ENCODE measurements around the gene GABRB2.

Gene GABRB2

DNA sequence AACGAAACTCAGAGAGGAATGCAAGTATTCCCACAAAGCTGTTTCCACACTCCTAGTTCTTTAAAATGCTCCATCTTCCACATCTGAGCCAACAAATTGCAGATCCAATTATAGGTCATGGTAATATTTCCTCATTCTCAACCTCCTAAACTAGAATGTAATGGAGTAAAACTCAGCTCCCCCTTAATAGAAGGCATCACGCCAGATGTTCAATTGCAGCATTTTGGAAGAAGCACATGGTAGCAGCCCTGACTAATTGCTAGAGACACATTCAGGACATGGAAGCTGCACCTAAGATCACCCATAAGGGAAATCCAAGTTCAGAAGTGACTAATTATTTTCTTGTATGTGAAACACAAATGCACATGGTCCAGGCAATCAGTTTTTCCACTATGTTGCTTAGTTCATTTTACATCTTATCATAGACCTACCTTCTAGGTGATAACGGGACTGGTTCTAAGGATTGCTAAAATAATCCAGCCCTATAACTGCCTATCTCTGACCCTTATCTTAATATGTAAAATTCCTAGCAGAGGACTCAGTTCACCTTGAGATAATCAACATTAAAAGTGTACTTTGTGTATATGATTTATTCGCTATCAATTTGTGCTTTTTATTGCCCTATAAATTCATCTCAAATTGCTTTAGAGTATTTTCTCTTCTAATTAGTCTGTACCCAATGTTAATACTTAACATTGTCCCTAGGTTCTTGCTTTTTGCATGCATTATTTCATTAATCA lies 75.1 kb downstream of the GABRB2 start:
- Histone ChIP-seq H3K4me2 (ENCODE audit: low read length) (no peak overlapping the region), H3K79me2 (ENCODE audit: control insufficient read depth, insufficient read depth, low read length) (no peaks in the 10 kb centered on the region), H3K4me3 (ENCODE audit: low read length) (no peak overlapping the region), H2BK120ac (ENCODE audit: low read depth, low read length) (no peak overlapping the region), H3K9ac (ENCODE audit: low read length) (no peak overlapping the region), H3K23ac (ENCODE audit: low read length) (no peak overlapping the region), H2AK5ac (ENCODE audit: low read length) (no peak overlapping the region), H4K5ac (ENCODE audit: low read length) (no peak overlapping the region), H3K27ac (ENCODE audit: low read depth, low read length) (no peak overlapping the region), H3K18ac (ENCODE audit: low read length) (no peak overlapping the region), H3K36me3 (ENCODE audit: control insufficient read depth, insufficient read depth, low read length) (no peaks in the 10 kb centered on the region), H3K79me1 (ENCODE audit: low read length) (no peaks in the 10 kb centered on the region), H3K56ac (ENCODE audit: low read length) (no peak overlapping the region), H3K4ac (ENCODE audit: low read depth, low read length) (no peak overlapping the region), H2BK15ac (replicated peaks; ENCODE audit: low read depth) (no peak overlapping the region), H3K4me1 (ENCODE audit: control insufficient read depth, low read depth, low read length) (no peaks in the 10 kb centered on the region), H3K27me3 (ENCODE audit: insufficient read depth, low read length, poor library complexity) (no peaks in the 10 kb centered on the region), H2BK5ac (ENCODE audit: low read length) (no peak overlapping the region), H4K8ac (ENCODE audit: low read depth, low read length) (peak overlapping the region; percentile 56)
- no peak for DNase-seq
- no CpG with 5 or more reads among the region's 4 CpGs for WGBS (ENCODE audit: extremely low coverage, insufficient coverage, low lambda C conversion rate)

- Histone ChIP-seq H2AK5ac (ENCODE audit: low read length) (no peak overlapping the region), H2BK15ac (replicated peaks; ENCODE audit: low read depth) (no peak overlapping the region), H3K4me1 (ENCODE audit: control insufficient read depth, low read depth, low read length) (no peaks in the 10 kb centered on the region), H3K23ac (ENCODE audit: low read length) (no peak overlapping the region), H3K18ac (ENCODE audit: low read length) (no peak overlapping the region), H3K4ac (ENCODE audit: low read depth, low read length) (no peak overlapping the region), H3K4me3 (ENCODE audit: low read length) (no peak overlapping the region), H3K4me2 (ENCODE audit: low read length) (no peak overlapping the region), H3K36me3 (ENCODE audit: control insufficient read depth, insufficient read depth, low read length) (no peaks in the 10 kb centered on the region), H3K79me1 (ENCODE audit: low read length) (no peaks in the 10 kb centered on the region), H2BK120ac (ENCODE audit: low read depth, low read length) (no peak overlapping the region), H4K8ac (ENCODE audit: low read depth, low read length) (no peak overlapping the region), H3K56ac (ENCODE audit: low read length) (no peak overlapping the region), H3K9ac (ENCODE audit: low read length) (no peak overlapping the region), H3K27ac (ENCODE audit: low read depth, low read length) (no peak overlapping the region), H4K5ac (ENCODE audit: low read length) (no peak overlapping the region), H3K27me3 (ENCODE audit: insufficient read depth, low read length, poor library complexity) (no peaks in the 10 kb centered on the region), H2BK5ac (ENCODE audit: low read length) (no peak overlapping the region), H3K79me2 (ENCODE audit: control insufficient read depth, insufficient read depth, low read length) (no peaks in the 10 kb centered on the region)
- no peak for DNase-seq
- WGBS (ENCODE audit: extremely low coverage, insufficient coverage, low lambda C conversion rate), result no CpG with 5 or more reads among the region's 1 CpG
Observed at GRCh38 chr5:161467703-161468102, 78.8 kb downstream of the GABRB2 start.

- Histone ChIP-seq H3K56ac (ENCODE audit: low read length) (no peak overlapping the region), H3K79me1 (ENCODE audit: low read length) (no peaks in the 10 kb centered on the region), H3K4me2 (ENCODE audit: low read length) (no peak overlapping the region), H3K4me1 (ENCODE audit: control insufficient read depth, low read depth, low read length) (no peaks in the 10 kb centered on the region), H3K27me3 (ENCODE audit: insufficient read depth, low read length, poor library complexity) (no peaks in the 10 kb centered on the region), H3K4ac (ENCODE audit: low read depth, low read length) (no peak overlapping the region), H3K18ac (ENCODE audit: low read length) (no peak overlapping the region), H2AK5ac (ENCODE audit: low read length) (no peak overlapping the region), H3K4me3 (ENCODE audit: low read length) (no peak overlapping the region), H3K36me3 (ENCODE audit: control insufficient read depth, insufficient read depth, low read length) (no peaks in the 10 kb centered on the region), H4K5ac (ENCODE audit: low read length) (no peak overlapping the region), H2BK5ac (ENCODE audit: low read length) (no peak overlapping the region), H3K79me2 (ENCODE audit: control insufficient read depth, insufficient read depth, low read length) (no peaks in the 10 kb centered on the region), H3K27ac (ENCODE audit: low read depth, low read length) (no peak overlapping the region), H2BK15ac (replicated peaks; ENCODE audit: low read depth) (no peak overlapping the region), H4K8ac (ENCODE audit: low read depth, low read length) (no peak overlapping the region), H3K23ac (ENCODE audit: low read length) (no peak overlapping the region), H3K9ac (ENCODE audit: low read length) (no peak overlapping the region), H2BK120ac (ENCODE audit: low read depth, low read length) (peak overlapping the region; percentile 28)
- no CpG with 5 or more reads among the region's 1 CpG for WGBS (ENCODE audit: extremely low coverage, insufficient coverage, low lambda C conversion rate)
- DNase-seq, result no peak
Observed at GRCh38 chr5:161460741-161461140, 85.8 kb downstream of the GABRB2 start.

GRCh38 chr5:161446655-161447054 lies 99.9 kb downstream of the GABRB2 start:
- Histone ChIP-seq H3K27me3 (ENCODE audit: insufficient read depth, low read length, poor library complexity) (no peaks in the 10 kb centered on the region), H3K4me1 (ENCODE audit: control insufficient read depth, low read depth, low read length) (no peaks in the 10 kb centered on the region), H2AK5ac (ENCODE audit: low read length) (no peak overlapping the region), H3K79me2 (ENCODE audit: control insufficient read depth, insufficient read depth, low read length) (no peaks in the 10 kb centered on the region), H2BK5ac (ENCODE audit: low read length) (no peak overlapping the region), H2BK120ac (ENCODE audit: low read depth, low read length) (no peak overlapping the region), H3K79me1 (ENCODE audit: low read length) (no peaks in the 10 kb centered on the region), H3K23ac (ENCODE audit: low read length) (no peak overlapping the region), H3K4ac (ENCODE audit: low read depth, low read length) (no peak overlapping the region), H3K18ac (ENCODE audit: low read length) (no peak overlapping the region), H3K4me2 (ENCODE audit: low read length) (no peak overlapping the region), H4K5ac (ENCODE audit: low read length) (no peak overlapping the region), H3K56ac (ENCODE audit: low read length) (no peak overlapping the region), H3K4me3 (ENCODE audit: low read length) (no peak overlapping the region), H3K36me3 (ENCODE audit: control insufficient read depth, insufficient read depth, low read length) (no peaks in the 10 kb centered on the region), H2BK15ac (replicated peaks; ENCODE audit: low read depth) (no peak overlapping the region), H3K9ac (ENCODE audit: low read length) (no peak overlapping the region), H3K27ac (ENCODE audit: low read depth, low read length) (no peak overlapping the region), H4K8ac (ENCODE audit: low read depth, low read length) (no peak overlapping the region)
- DNase-seq, result no peak
- WGBS (ENCODE audit: extremely low coverage, insufficient coverage, low lambda C conversion rate), result no CpG with 5 or more reads among the region's 1 CpG

DNA sequence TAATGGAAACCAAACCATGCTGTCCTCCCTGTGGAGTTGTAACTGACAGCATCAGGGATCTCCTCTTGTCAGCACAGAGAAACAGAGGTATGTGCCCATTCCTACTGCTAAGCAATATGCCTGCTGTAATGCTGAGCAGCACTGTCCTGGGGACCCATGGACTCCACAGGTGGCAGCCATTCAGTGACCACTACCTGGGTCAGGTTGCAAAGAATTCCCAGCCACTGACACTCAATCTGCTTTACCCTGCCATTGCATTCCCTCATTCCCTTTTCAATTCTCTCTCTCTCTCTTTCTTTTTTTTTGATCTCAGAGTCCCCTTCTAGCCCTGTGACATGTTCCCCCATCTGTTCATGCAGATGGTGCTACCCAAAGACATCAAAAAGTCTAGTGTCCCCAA lies 104.1 kb downstream of the GABRB2 start:
- no peaks in the 10 kb centered on the region for H3K79me2 ChIP-seq (ENCODE audit: control insufficient read depth, insufficient read depth, low read length)
- H4K8ac ChIP-seq (ENCODE audit: low read depth, low read length), result no peak overlapping the region
- DNase-seq, result no peak
- H3K79me1 ChIP-seq (ENCODE audit: low read length), result no peaks in the 10 kb centered on the region
- H4K5ac ChIP-seq (ENCODE audit: low read length), result no peak overlapping the region
- no peak overlapping the region for H2BK120ac ChIP-seq (ENCODE audit: low read depth, low read length)
- H2BK5ac ChIP-seq (ENCODE audit: low read length), result no peak overlapping the region
- no peaks in the 10 kb centered on the region for H3K27me3 ChIP-seq (ENCODE audit: insufficient read depth, low read length, poor library complexity)
- no peak overlapping the region for H3K18ac ChIP-seq (ENCODE audit: low read length)
- H2AK5ac ChIP-seq (ENCODE audit: low read length), result no peak overlapping the region
- H3K23ac ChIP-seq (ENCODE audit: low read length), result no peak overlapping the region
- no peak overlapping the region for H3K4me2 ChIP-seq (ENCODE audit: low read length)
- no peak overlapping the region for H2BK15ac ChIP-seq (replicated peaks; ENCODE audit: low read depth)
- no peak overlapping the region for H3K56ac ChIP-seq (ENCODE audit: low read length)
- no peak overlapping the region for H3K4me3 ChIP-seq (ENCODE audit: low read length)
- no peak overlapping the region for H3K4ac ChIP-seq (ENCODE audit: low read depth, low read length)
- H3K9ac ChIP-seq (ENCODE audit: low read length), result no peak overlapping the region
- H3K36me3 ChIP-seq (ENCODE audit: control insufficient read depth, insufficient read depth, low read length), result no peaks in the 10 kb centered on the region
- no peaks in the 10 kb centered on the region for H3K4me1 ChIP-seq (ENCODE audit: control insufficient read depth, low read depth, low read length)
- no peak overlapping the region for H3K27ac ChIP-seq (ENCODE audit: low read depth, low read length)

DNA sequence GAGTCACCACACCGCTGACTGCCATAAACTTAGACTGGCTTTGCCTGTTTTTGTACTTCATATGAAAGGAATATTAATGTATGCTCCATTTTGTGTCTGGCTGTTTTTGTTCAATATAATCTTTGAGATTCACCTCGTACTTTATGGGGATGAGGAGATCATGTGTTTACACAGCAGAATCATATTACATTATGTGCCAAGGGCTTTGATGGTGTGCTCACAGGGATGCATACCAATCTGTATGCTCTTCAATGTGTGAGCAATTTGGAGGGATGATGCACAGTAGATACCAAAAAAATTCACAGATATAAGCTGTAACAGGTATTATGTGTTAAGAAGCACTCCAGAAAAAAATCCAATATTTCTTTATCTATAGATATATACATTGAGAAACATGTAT lies 113.7 kb downstream of the GABRB2 start:
- H3K36me3 ChIP-seq (ENCODE audit: control insufficient read depth, insufficient read depth, low read length), result no peaks in the 10 kb centered on the region
- no peaks in the 10 kb centered on the region for H3K4me1 ChIP-seq (ENCODE audit: control insufficient read depth, low read depth, low read length)
- H3K4me2 ChIP-seq (ENCODE audit: low read length), result no peak overlapping the region
- H2BK15ac ChIP-seq (replicated peaks; ENCODE audit: low read depth), result no peak overlapping the region
- no peak for DNase-seq
- no peak overlapping the region for H3K18ac ChIP-seq (ENCODE audit: low read length)
- H2AK5ac ChIP-seq (ENCODE audit: low read length), result no peak overlapping the region
- H3K4ac ChIP-seq (ENCODE audit: low read depth, low read length), result no peak overlapping the region
- no peak overlapping the region for H4K8ac ChIP-seq (ENCODE audit: low read depth, low read length)
- no peak overlapping the region for H3K4me3 ChIP-seq (ENCODE audit: low read length)
- H2BK5ac ChIP-seq (ENCODE audit: low read length), result no peak overlapping the region
- no peak overlapping the region for H2BK120ac ChIP-seq (ENCODE audit: low read depth, low read length)
- no peaks in the 10 kb centered on the region for H3K79me2 ChIP-seq (ENCODE audit: control insufficient read depth, insufficient read depth, low read length)
- H3K27me3 ChIP-seq (ENCODE audit: insufficient read depth, low read length, poor library complexity), result no peaks in the 10 kb centered on the region
- H3K27ac ChIP-seq (ENCODE audit: low read depth, low read length), result no peak overlapping the region
- no CpG with 5 or more reads among the region's 2 CpGs for WGBS (ENCODE audit: extremely low coverage, insufficient coverage, low lambda C conversion rate)
- H3K79me1 ChIP-seq (ENCODE audit: low read length), result no peaks in the 10 kb centered on the region
- no peak overlapping the region for H4K5ac ChIP-seq (ENCODE audit: low read length)
- no peak overlapping the region for H3K23ac ChIP-seq (ENCODE audit: low read length)
- no peak overlapping the region for H3K9ac ChIP-seq (ENCODE audit: low read length)
- H3K56ac ChIP-seq (ENCODE audit: low read length), result no peak overlapping the region
